Peyer's patch (tissue), 4 donors: ENCODE measurements around the gene TMX2.

Source experiments
- CTCF ChIP-seq, 6 experiments: fragments of 450-650 bp in 4 of 6; fragments of 200-600 bp in 2 of 6; sonication (generic) in 1 of 6; IDR thresholded peaks; one replicate each; pipeline ENCODE4 v1.5.1; 2017 to 2019; ENCODE audit warnings: antibody characterized with exemption in 6 of 6, mild to moderate bottlenecking in 3 of 6, moderate library complexity in 1 of 6
- POLR2A ChIP-seq, 2 donors: fragments of 450-650 bp; IDR thresholded peaks; one replicate each; pipeline ENCODE4 v1.5.1; 2017; ENCODE audit warnings: antibody characterized with exemption in 2 of 2, mild to moderate bottlenecking in 2 of 2, moderate library complexity in 2 of 2

DNA sequence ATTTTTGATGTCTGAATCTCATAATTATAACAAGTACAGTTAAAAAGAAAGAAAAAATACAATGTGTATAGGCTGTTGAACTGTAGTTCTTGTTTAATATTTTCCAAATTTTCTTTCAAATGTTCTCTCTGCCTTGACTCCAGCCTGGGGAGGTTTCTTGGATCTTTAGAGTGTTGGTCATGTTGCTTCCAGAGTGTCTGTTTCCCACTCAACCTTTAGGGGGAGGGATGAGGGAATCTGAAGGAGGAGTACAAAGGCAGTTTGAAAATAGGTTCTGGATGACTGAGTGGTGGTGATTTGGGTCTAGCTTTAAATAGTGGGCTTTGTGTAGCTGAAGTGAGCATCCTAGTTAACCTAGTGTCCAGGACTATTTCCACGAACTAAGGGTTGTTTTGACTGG is 51.2 kb downstream of the TMX2 start:
- peak in 4 of 6 experiments; percentile 7 to 54 (median 51) for TF ChIP-seq CTCF (IDR thresholded peaks at IDR 0.05)
- no peak for TF ChIP-seq POLR2A (IDR thresholded peaks at IDR 0.05)
